HG02840 (cell line): Measurements from ENCODE around the gene SIGLEC1.

ENCODE experiments used
- ATAC-seq: cut with Tn5 transposase; IDR thresholded peaks from one replicate; pipeline ENCODE4 v1.9.1; 2021; ENCODE audit warnings: mild to moderate bottlenecking, moderate library complexity, moderate number of reproducible peaks; ENCODE audit not compliant: unreplicated experiment, low FRiP score

The SIGLEC1 gene

GRCh38 chr20:3744806-3745685 lies 32.6 kb upstream of the SIGLEC1 start:
- no peak for ATAC-seq

- no peak for ATAC-seq
Measured at GRCh38 chr20:3744037-3744436, 31.6 kb upstream of the SIGLEC1 start.

GRCh38 chr20:3743251-3743650 lies 30.9 kb upstream of the SIGLEC1 start:
- no peak for ATAC-seq

- ATAC-seq = no peak
Measured at GRCh38 chr20:3741836-3742458, 29.5 kb upstream of the SIGLEC1 start.

GRCh38 chr20:3740615-3741301 lies 28.4 kb upstream of the SIGLEC1 start:
- no peak for ATAC-seq

GRCh38 chr20:3739926-3740451 lies 27.6 kb upstream of the SIGLEC1 start:
- ATAC-seq = no peak

GRCh38 chr20:3739054-3739925 lies 26.9 kb upstream of the SIGLEC1 start:
- ATAC-seq = no peak

- no peak for ATAC-seq
Measured at GRCh38 chr20:3738111-3739053, 26.0 kb upstream of the SIGLEC1 start.

GRCh38 chr20:3735768-3736167 lies 23.4 kb upstream of the SIGLEC1 start:
- ATAC-seq = no peak

- no peak for ATAC-seq
Measured at GRCh38 chr20:3734111-3734843, 21.9 kb upstream of the SIGLEC1 start.

GRCh38 chr20:3733119-3733995 lies 21.0 kb upstream of the SIGLEC1 start:
- no peak for ATAC-seq

- no peak for ATAC-seq
Measured at GRCh38 chr20:3732327-3733118, 20.1 kb upstream of the SIGLEC1 start, which contains the start of gene HSPA12B. HSPA12B (plus strand) TSS chr20:3732685; CDS start chr20:3738675, 5,990 bp downstream.

- no peak for ATAC-seq
Measured at GRCh38 chr20:3731944-3732326, 19.5 kb upstream of the SIGLEC1 start.

GRCh38 chr20:3730803-3731672 lies 18.6 kb upstream of the SIGLEC1 start:
- ATAC-seq = no peak

- ATAC-seq = no peak
Measured at GRCh38 chr20:3729811-3730540, 17.6 kb upstream of the SIGLEC1 start.
